Stimulated activated CD8-positive, alpha-beta memory T cell treated with anti-CD3 and anti-CD28 coated beads, Interleukin-12 subunit alpha, Interleukin-12 subunit beta, amount 100 ng/mL, for 4 hours (primary cell): ENCODE data around the gene TTC7B.
"Not testable (repeated sequence)": the region's sequence is repeated elsewhere in the genome, so short reads cannot be mapped to it uniquely, and the experiment has no call there.

Source experiments
- DNase-seq: peaks from one replicate; pipeline ENCODE4 v3.0.0-alpha.2; 2020; ENCODE audit warnings: low read depth

TTC7B gene

GRCh38 chr14:90829677-90830076, 13.4 kb upstream of the TTC7B start:
- no peak for DNase-seq

GRCh38 chr14:90828642-90829487, 12.6 kb upstream of the TTC7B start:
- no peak for DNase-seq

GRCh38 chr14:90827919-90828610, 11.8 kb upstream of the TTC7B start:
- peak; percentile 84 for DNase-seq

GRCh38 chr14:90823542-90823941, 7.3 kb upstream of the TTC7B start:
- not testable (repeated sequence) for DNase-seq

- DNase-seq = peak; percentile 72
Measured at GRCh38 chr14:90820958-90821357, 4.7 kb upstream of the TTC7B start.

- DNase-seq = no peak
Measured at GRCh38 chr14:90819734-90820393, 3.6 kb upstream of the TTC7B start.

- no peak for DNase-seq
Measured at GRCh38 chr14:90818715-90819114, 2.5 kb upstream of the TTC7B start.

- no peak for DNase-seq
Measured at GRCh38 chr14:90816681-90817436, 629 bp upstream of the TTC7B start.

- no peak for DNase-seq
Measured at GRCh38 chr14:90815572-90815821, 733 bp downstream of the TTC7B start.

- DNase-seq = no peak
Measured at GRCh38 chr14:90814806-90815571, 1.2 kb downstream of the TTC7B start.

GRCh38 chr14:90813442-90813841, 2.8 kb downstream of the TTC7B start:
- no peak for DNase-seq

- no peak for DNase-seq
Measured at GRCh38 chr14:90812109-90812508, 4.1 kb downstream of the TTC7B start.

- no peak for DNase-seq
Measured at GRCh38 chr14:90811641-90812040, 4.6 kb downstream of the TTC7B start.

GRCh38 chr14:90810806-90811205, 5.4 kb downstream of the TTC7B start:
- no peak for DNase-seq

GRCh38 chr14:90809530-90810312, 6.5 kb downstream of the TTC7B start:
- no peak for DNase-seq

- DNase-seq = no peak
Measured at GRCh38 chr14:90808759-90809529, 7.3 kb downstream of the TTC7B start.

GRCh38 chr14:90807060-90807459, 9.2 kb downstream of the TTC7B start:
- no peak for DNase-seq

- no peak for DNase-seq
Measured at GRCh38 chr14:90805662-90806540, 10.3 kb downstream of the TTC7B start.

- no peak for DNase-seq
Measured at GRCh38 chr14:90805084-90805391, 11.2 kb downstream of the TTC7B start.
